Stimulated activated naive CD8-positive, alpha-beta T cell treated with anti-CD3 and anti-CD28 coated beads, Interleukin-15, amount 100 ng/mL, for 72 hours (primary cell): ENCODE measurements around the gene SLC34A3.

Experiments used
- ATAC-seq: fragments of 150-1000 bp; cut with Tn5 transposase; 2 replicates; pipeline ENCODE4 v1.10.0; 2021; ENCODE audit warnings: mild to moderate bottlenecking, moderate library complexity
- DNase-seq, 2 donors: peaks; one replicate each; pipeline ENCODE4 v3.0.0; 2021 to 2022
- H3K27ac Mint-ChIP-seq, 2 donors: one replicate each; pipeline ENCODE4 v1.8.0; 2022; ENCODE audit warnings: mild to moderate bottlenecking in 2 of 2, mixed read lengths in 2 of 2, moderate library complexity in 2 of 2
- H3K27me3 Mint-ChIP-seq: one replicate; pipeline ENCODE4 v1.8.0; 2022; ENCODE audit warnings: mixed read lengths
- H3K4me1 Mint-ChIP-seq: one replicate; pipeline ENCODE4 v1.8.0; 2022; ENCODE audit warnings: mild to moderate bottlenecking, mixed read lengths
- H3K4me3 Mint-ChIP-seq, 2 donors: one replicate each; pipeline ENCODE4 v1.8.0; 2022; ENCODE audit warnings: mild to moderate bottlenecking in 2 of 2, mixed read lengths in 2 of 2, moderate library complexity in 1 of 2
- H3K9me3 Mint-ChIP-seq, 2 donors: one replicate each; pipeline ENCODE4 v1.8.0; 2022; ENCODE audit warnings: mixed read lengths in 2 of 2

SLC34A3 gene

GRCh38 chr9:137265496-137266161 is 34.9 kb downstream of the SLC34A3 start:
- no peaks in the 10 kb centered on the region for H3K27me3 Mint-ChIP-seq
- H3K9me3 Mint-ChIP-seq, result no peaks in the 10 kb centered on the region
- H3K27ac Mint-ChIP-seq, result peak overlapping the region in 1 of 2 donors; percentile 10
- ATAC-seq, result no peak
- no peak for DNase-seq
- peaks cover 18% of the 10 kb centered on the region for H3K4me1 Mint-ChIP-seq
- no peak overlapping the region for H3K4me3 Mint-ChIP-seq

- no peak for DNase-seq
- no peaks in the 10 kb centered on the region for H3K27me3 Mint-ChIP-seq
- H3K4me1 Mint-ChIP-seq, result peaks cover 22% of the 10 kb centered on the region
- ATAC-seq, result no peak
- no peak overlapping the region for H3K4me3 Mint-ChIP-seq
- H3K9me3 Mint-ChIP-seq, result no peaks in the 10 kb centered on the region
- no peak overlapping the region for H3K27ac Mint-ChIP-seq
Observed at GRCh38 chr9:137266162-137266527, 35.4 kb downstream of the SLC34A3 start.

- ATAC-seq (peak; percentile 46), DNase-seq (no peak)
- no peaks in the 10 kb centered on the region for H3K27me3 Mint-ChIP-seq
- H3K27ac Mint-ChIP-seq, result peak overlapping the region in 1 of 2 donors; percentile 51
- H3K4me1 Mint-ChIP-seq, result peaks cover 25% of the 10 kb centered on the region
- H3K9me3 Mint-ChIP-seq, result no peaks in the 10 kb centered on the region
- H3K4me3 Mint-ChIP-seq, result no peak overlapping the region
Observed at GRCh38 chr9:137266585-137267453, 36.1 kb downstream of the SLC34A3 start.

- H3K9me3 Mint-ChIP-seq, result no peaks in the 10 kb centered on the region
- peak overlapping the region in 1 of 2 donors; percentile 83 for H3K27ac Mint-ChIP-seq
- ATAC-seq (no peak), DNase-seq (no peak)
- H3K27me3 Mint-ChIP-seq, result no peaks in the 10 kb centered on the region
- no peak overlapping the region for H3K4me3 Mint-ChIP-seq
- H3K4me1 Mint-ChIP-seq, result peaks cover 25% of the 10 kb centered on the region
Observed at GRCh38 chr9:137267933-137268355, 37.2 kb downstream of the SLC34A3 start.

- no peak overlapping the region for H3K27ac Mint-ChIP-seq
- DNase-seq (no peak), ATAC-seq (no peak)
- no peak overlapping the region for H3K4me3 Mint-ChIP-seq
- no peaks in the 10 kb centered on the region for H3K27me3 Mint-ChIP-seq
- H3K9me3 Mint-ChIP-seq, result no peaks in the 10 kb centered on the region
- peaks cover 25% of the 10 kb centered on the region for H3K4me1 Mint-ChIP-seq
Observed at GRCh38 chr9:137268538-137269201, 38.0 kb downstream of the SLC34A3 start.

GRCh38 chr9:137269231-137269772 is 38.6 kb downstream of the SLC34A3 start:
- Mint-ChIP-seq H3K9me3 (no peaks in the 10 kb centered on the region), H3K27ac (no peak overlapping the region), H3K4me3 (no peak overlapping the region), H3K4me1 (peaks cover 27% of the 10 kb centered on the region), H3K27me3 (no peaks in the 10 kb centered on the region)
- no peak for ATAC-seq
- DNase-seq, result no peak

- peaks cover 12% of the 10 kb centered on the region for H3K27me3 Mint-ChIP-seq
- ATAC-seq (peak; percentile 60), DNase-seq (peak in 1 of 2 donors; percentile 44)
- H3K4me3 Mint-ChIP-seq, result no peak overlapping the region
- H3K27ac Mint-ChIP-seq, result peak overlapping the region in 1 of 2 donors; percentile 74
- no peaks in the 10 kb centered on the region for H3K9me3 Mint-ChIP-seq
- peaks cover 43% of the 10 kb centered on the region for H3K4me1 Mint-ChIP-seq
Observed at GRCh38 chr9:137270929-137271695, 40.4 kb downstream of the SLC34A3 start.

- Mint-ChIP-seq H3K9me3 (no peaks in the 10 kb centered on the region), H3K4me3 (no peak overlapping the region), H3K27ac (no peak overlapping the region), H3K27me3 (peaks cover 15% of the 10 kb centered on the region), H3K4me1 (peaks cover 47% of the 10 kb centered on the region)
- ATAC-seq (no peak), DNase-seq (no peak)
Observed at GRCh38 chr9:137271696-137272076, 41.0 kb downstream of the SLC34A3 start.

GRCh38 chr9:137272241-137273094 is 41.8 kb downstream of the SLC34A3 start:
- Mint-ChIP-seq H3K9me3 (no peaks in the 10 kb centered on the region), H3K4me3 (no peak overlapping the region), H3K27me3 (peaks cover 21% of the 10 kb centered on the region), H3K4me1 (peaks cover 53% of the 10 kb centered on the region), H3K27ac (no peak overlapping the region)
- no peak for ATAC-seq
- DNase-seq, result no peak

- H3K27ac Mint-ChIP-seq, result no peak overlapping the region
- DNase-seq, result no peak
- H3K4me3 Mint-ChIP-seq, result no peak overlapping the region
Observed at GRCh38 chr9:137273095-137273490, 42.4 kb downstream of the SLC34A3 start.

GRCh38 chr9:137273611-137274320 is 43.1 kb downstream of the SLC34A3 start:
- Mint-ChIP-seq H3K27ac (no peak overlapping the region), H3K9me3 (no peaks in the 10 kb centered on the region), H3K27me3 (peaks cover 21% of the 10 kb centered on the region), H3K4me3 (no peak overlapping the region), H3K4me1 (peaks cover 56% of the 10 kb centered on the region)
- ATAC-seq, result no peak
- no peak for DNase-seq

More at GRCh38 chr9:137273095-137273490, 42.4 kb downstream of the SLC34A3 start:
- ATAC-seq, result no peak
- no peaks in the 10 kb centered on the region for H3K9me3 Mint-ChIP-seq
- peaks cover 55% of the 10 kb centered on the region for H3K4me1 Mint-ChIP-seq
- H3K27me3 Mint-ChIP-seq, result peaks cover 21% of the 10 kb centered on the region

GRCh38 chr9:137275203-137275587 is 44.5 kb downstream of the SLC34A3 start:
- peaks cover 48% of the 10 kb centered on the region for H3K4me1 Mint-ChIP-seq
- ATAC-seq, result no peak

GRCh38 chr9:137275588-137276472 is 45.1 kb downstream of the SLC34A3 start:
- peaks cover 21% of the 10 kb centered on the region for H3K27me3 Mint-ChIP-seq
- H3K4me3 Mint-ChIP-seq, result no peak overlapping the region
- DNase-seq, result no peak
- H3K27ac Mint-ChIP-seq, result no peak overlapping the region
- no peak for ATAC-seq
- H3K9me3 Mint-ChIP-seq, result no peaks in the 10 kb centered on the region
- peaks cover 47% of the 10 kb centered on the region for H3K4me1 Mint-ChIP-seq

More at GRCh38 chr9:137275203-137275587, 44.5 kb downstream of the SLC34A3 start:
- no peak for DNase-seq
- peak overlapping the region in 1 of 2 donors; percentile 54 for H3K27ac Mint-ChIP-seq
- no peaks in the 10 kb centered on the region for H3K9me3 Mint-ChIP-seq
- H3K4me3 Mint-ChIP-seq, result no peak overlapping the region
- peaks cover 21% of the 10 kb centered on the region for H3K27me3 Mint-ChIP-seq
